ENCODE data around the gene UVRAG.

UVRAG gene

GRCh38 chr11:76181371-76181770, 366.4 kb downstream of the UVRAG start:
- TF ChIP-seq, protein P1, sequence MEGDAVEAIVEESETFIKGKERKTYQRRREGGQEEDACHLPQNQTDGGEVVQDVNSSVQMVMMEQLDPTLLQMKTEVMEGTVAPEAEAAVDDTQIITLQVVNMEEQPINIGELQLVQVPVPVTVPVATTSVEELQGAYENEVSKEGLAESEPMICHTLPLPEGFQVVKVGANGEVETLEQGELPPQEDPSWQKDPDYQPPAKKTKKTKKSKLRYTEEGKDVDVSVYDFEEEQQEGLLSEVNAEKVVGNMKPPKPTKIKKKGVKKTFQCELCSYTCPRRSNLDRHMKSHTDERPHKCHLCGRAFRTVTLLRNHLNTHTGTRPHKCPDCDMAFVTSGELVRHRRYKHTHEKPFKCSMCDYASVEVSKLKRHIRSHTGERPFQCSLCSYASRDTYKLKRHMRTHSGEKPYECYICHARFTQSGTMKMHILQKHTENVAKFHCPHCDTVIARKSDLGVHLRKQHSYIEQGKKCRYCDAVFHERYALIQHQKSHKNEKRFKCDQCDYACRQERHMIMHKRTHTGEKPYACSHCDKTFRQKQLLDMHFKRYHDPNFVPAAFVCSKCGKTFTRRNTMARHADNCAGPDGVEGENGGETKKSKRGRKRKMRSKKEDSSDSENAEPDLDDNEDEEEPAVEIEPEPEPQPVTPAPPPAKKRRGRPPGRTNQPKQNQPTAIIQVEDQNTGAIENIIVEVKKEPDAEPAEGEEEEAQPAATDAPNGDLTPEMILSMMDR (IDR thresholded peaks at IDR 0.05; ENCODE audit: borderline replicate concordance, insufficient read depth, low read depth, low read length) = no peak
- H3K4me3 ChIP-seq (ENCODE audit: low read depth, low read length) = no peak overlapping the region

- TF ChIP-seq, protein P1 (IDR thresholded peaks at IDR 0.05; ENCODE audit: borderline replicate concordance, insufficient read depth, low read depth, low read length) = no peak
These were observed 369.6 kb downstream of the UVRAG start for GRCh38 chr11:76184551-76184993.

DNA sequence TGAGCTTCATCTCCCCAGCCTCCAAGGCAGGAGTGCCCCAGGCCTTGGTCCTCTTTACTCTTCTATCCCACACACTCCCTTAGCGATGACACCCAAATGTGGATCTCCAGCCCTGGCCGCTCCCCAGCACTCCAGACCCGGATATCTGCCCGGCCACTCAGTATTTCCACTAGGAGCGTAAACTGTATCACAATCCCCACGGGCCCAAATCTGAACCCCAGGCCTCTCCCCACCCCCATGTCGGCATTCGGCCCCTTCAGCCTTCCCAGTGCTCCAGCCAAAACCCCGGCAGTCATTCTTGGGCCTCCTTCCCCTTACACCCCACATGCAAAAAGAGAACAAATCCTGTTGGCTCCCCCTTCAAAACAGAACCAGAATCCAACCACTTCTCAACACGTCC, 370.5 kb downstream of the UVRAG start:
- no peak overlapping the region for H3K4me3 ChIP-seq (ENCODE audit: low read depth, low read length)
- TF ChIP-seq, protein P1 (IDR thresholded peaks at IDR 0.05; ENCODE audit: borderline replicate concordance, insufficient read depth, low read depth, low read length) = no peak

More at GRCh38 chr11:76184551-76184993, 369.6 kb downstream of the UVRAG start:
- H3K4me3 ChIP-seq (ENCODE audit: low read depth, low read length) = no peak overlapping the region

DNA sequence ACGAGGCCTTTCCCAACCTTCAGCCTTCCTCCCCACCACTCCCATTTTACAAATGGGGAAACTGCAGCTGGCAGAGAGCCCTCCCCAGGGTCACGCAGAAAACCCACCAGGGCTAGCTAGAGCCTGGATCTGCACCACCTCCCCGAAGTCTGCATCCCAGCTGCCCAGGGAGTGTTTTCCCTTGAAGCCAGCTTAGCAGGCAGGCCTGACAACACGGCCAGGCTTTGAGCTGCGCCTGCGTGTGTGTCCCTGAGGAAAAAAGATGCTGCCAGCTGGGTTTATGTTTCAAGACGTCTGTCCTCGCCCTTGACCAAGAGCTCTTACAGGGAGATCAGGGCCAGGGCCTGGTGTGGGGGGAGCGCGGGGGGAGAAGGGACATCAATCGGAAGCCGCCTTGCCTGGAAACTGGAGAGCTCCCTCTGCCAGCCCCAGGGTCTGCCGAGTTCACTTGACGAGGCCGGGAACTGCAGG, 371.0 kb downstream of the UVRAG start:
- no peak overlapping the region for H3K4me3 ChIP-seq (ENCODE audit: low read depth, low read length)
- TF ChIP-seq, protein P1 (IDR thresholded peaks at IDR 0.05; ENCODE audit: borderline replicate concordance, insufficient read depth, low read depth, low read length) = no peak

- TF ChIP-seq, protein P1 (IDR thresholded peaks at IDR 0.05; ENCODE audit: borderline replicate concordance, insufficient read depth, low read depth, low read length) = no peak
- H3K4me3 ChIP-seq (ENCODE audit: low read depth, low read length) = no peak overlapping the region
These were observed 371.8 kb downstream of the UVRAG start for GRCh38 chr11:76186776-76187279.

DNA sequence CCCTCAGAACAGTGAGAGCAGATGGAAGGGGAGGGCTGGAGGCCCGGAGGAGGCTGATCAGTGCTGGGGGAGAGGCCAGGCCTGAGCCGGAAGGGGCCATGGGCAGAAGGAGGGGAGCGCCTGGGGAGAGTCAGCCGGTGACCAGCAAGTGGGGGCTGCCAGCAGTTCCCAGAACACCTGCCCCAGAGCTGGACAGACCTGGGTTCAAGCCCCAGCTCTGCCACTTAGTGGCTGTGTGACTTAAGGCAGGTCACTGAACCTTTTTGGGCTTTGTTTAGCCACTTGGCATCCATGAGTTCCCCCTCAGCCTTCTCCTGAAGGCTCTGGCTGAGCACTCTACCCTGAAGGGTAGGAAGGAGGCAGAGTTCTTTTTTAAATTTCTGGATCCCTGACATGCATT, 373.9 kb downstream of the UVRAG start:
- H3K4me3 ChIP-seq (ENCODE audit: low read depth, low read length) = no peak overlapping the region
- TF ChIP-seq, protein P1 (IDR thresholded peaks at IDR 0.05; ENCODE audit: borderline replicate concordance, insufficient read depth, low read depth, low read length) = no peak

- H3K4me3 ChIP-seq (ENCODE audit: low read depth, low read length) = no peak overlapping the region
- TF ChIP-seq, protein P1 (IDR thresholded peaks at IDR 0.05; ENCODE audit: borderline replicate concordance, insufficient read depth, low read depth, low read length) = no peak
These were observed 374.7 kb downstream of the UVRAG start for GRCh38 chr11:76189682-76190081.

All from GM12875 (cell line).